Mesodermal cell (in vitro differentiated cells): ENCODE data around the gene PITPNM3.

ENCODE experiments used
- H3K27ac ChIP-seq: 2 replicates; pipeline ENCODE4 v1.7.0; 2013; ENCODE audit warnings: mild to moderate bottlenecking, low read depth, low read length, moderate library complexity; ENCODE audit not compliant: severe bottlenecking
- H3K36me3 ChIP-seq: 2 replicates; pipeline ENCODE4 v1.7.1; 2013; ENCODE audit warnings: mild to moderate bottlenecking, low read length, moderate library complexity; ENCODE audit not compliant: control insufficient read depth, insufficient read depth
- H3K4me1 ChIP-seq: one replicate; pipeline ENCODE4 v1.7.1; 2013; ENCODE audit warnings: mild to moderate bottlenecking, low read length; ENCODE audit not compliant: insufficient read depth, control insufficient read depth, poor library complexity, severe bottlenecking
- H3K4me3 ChIP-seq: 2 replicates; pipeline ENCODE4 v1.7.0; 2013; ENCODE audit warnings: low read length, control low read depth, mild to moderate bottlenecking; ENCODE audit not compliant: insufficient read depth, poor library complexity, severe bottlenecking; ENCODE audit errors: extremely low read depth
- H3K9me3 ChIP-seq: 2 replicates; pipeline ENCODE4 v1.7.1; 2013; ENCODE audit warnings: mild to moderate bottlenecking, low read length, moderate library complexity; ENCODE audit not compliant: control insufficient read depth
- WGBS, 2 experiments: methylation state at CpG; one replicate each; pipeline ENCODE4 v1.1.5; 2013; ENCODE audit warnings: missing lambda C conversion rate in 2 of 2; ENCODE audit not compliant: insufficient coverage in 2 of 2; 5-methylcytosine and 5-hydroxymethylcytosine counted together

Gene PITPNM3

DNA sequence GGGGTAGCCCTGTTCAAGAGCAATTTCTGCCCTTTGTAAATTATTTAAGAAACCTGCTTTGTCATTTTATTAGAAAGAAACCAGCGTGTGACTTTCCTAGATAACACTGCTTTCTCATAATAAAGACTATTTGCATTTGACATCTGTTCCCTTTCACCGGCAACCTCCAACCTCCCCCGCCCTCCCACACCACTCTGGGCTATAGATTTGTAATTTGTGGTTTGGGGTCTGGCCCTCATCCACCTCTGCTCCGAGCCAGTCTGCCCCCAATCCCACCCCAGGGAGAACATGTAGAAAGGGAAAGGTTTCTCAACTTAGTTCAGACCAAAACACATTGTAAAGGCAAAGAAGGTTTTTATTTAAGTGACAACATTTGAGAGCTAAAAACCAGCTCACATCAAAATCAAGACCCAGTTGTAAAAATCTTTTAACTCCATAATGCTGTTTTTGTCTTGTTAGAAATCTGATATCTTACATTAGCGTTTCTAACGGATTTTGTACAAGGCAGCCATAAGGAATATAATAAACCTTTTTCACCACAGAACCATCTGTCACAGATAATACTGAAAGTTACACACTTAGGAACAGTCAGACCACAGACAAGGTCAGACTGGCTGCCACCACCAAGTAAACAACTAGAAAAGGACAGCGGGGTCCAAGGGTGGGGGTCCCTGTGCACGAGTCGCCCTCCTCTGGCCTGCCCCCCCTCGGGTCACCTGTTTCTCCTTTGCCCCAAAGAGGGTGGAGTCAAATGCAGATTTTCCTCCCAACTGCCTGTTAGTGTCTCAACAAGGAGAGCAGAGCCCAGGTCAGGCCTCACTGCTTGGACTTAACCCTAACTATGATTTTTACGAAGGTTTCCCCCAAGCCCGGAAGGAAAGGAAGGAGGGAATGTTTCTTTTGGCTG is 105.2 kb downstream of the PITPNM3 start:
- Histone ChIP-seq H3K27ac (no peak overlapping the region), H3K4me3 (no peak overlapping the region), H3K9me3 (no peaks in the 10 kb centered on the region), H3K36me3 (peaks cover 43% of the 10 kb centered on the region), H3K4me1 (peaks cover 3% of the 10 kb centered on the region)
- 63 to 74% methylated on average over 2 to 4 of the region's 12 CpGs for WGBS, 2 experiments

- Histone ChIP-seq H3K36me3 (peaks cover 55% of the 10 kb centered on the region), H3K4me3 (no peak overlapping the region), H3K27ac (no peak overlapping the region), H3K4me1 (peaks cover 7% of the 10 kb centered on the region), H3K9me3 (no peaks in the 10 kb centered on the region)
- WGBS, 2 experiments, result 91 to 93% methylated on average over 5 of the region's 6 CpGs
These were observed 107.0 kb downstream of the PITPNM3 start for GRCh38 chr17:6449307-6449706.

DNA sequence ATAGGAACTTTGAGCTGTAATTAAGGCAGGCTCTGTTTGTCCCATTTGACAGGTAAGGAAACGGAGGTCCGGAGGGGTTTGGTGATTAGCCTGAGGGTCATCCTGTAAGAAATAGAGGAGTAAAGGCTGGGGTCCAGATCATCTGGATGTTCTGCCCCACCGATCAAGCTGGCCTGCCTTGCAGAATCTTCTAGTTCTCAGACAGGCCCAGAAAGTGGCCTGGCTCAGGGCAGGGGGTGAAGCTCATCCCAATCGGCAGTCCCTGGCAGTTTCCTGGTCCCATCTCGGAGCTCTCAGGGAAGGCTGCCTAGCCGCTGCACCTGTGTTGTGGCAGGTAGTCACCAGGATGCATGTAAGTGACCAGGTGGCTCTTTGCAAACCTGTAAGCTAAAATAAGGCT is 107.9 kb downstream of the PITPNM3 start:
- H3K4me1 ChIP-seq, result peaks cover 7% of the 10 kb centered on the region
- H3K9me3 ChIP-seq, result no peaks in the 10 kb centered on the region
- 96 to 99% methylated on average over 6 of the region's 6 CpGs for WGBS, 2 experiments
- H3K36me3 ChIP-seq, result peaks cover 55% of the 10 kb centered on the region
- H3K4me3 ChIP-seq, result no peak overlapping the region
- no peak overlapping the region for H3K27ac ChIP-seq

GRCh38 chr17:6446516-6447100 is 109.7 kb downstream of the PITPNM3 start:
- H3K9me3 ChIP-seq, result no peaks in the 10 kb centered on the region
- 97% methylated on average over 7 of the region's 9 CpGs for WGBS, 2 experiments
- H3K4me1 ChIP-seq, result peaks cover 7% of the 10 kb centered on the region
- no peak overlapping the region for H3K4me3 ChIP-seq
- no peak overlapping the region for H3K27ac ChIP-seq
- H3K36me3 ChIP-seq, result peaks cover 55% of the 10 kb centered on the region

GRCh38 chr17:6444571-6445335 is 111.6 kb downstream of the PITPNM3 start:
- Histone ChIP-seq H3K36me3 (peaks cover 43% of the 10 kb centered on the region), H3K4me1 (peaks cover 7% of the 10 kb centered on the region), H3K9me3 (no peaks in the 10 kb centered on the region), H3K4me3 (peak overlapping the region; percentile 63), H3K27ac (no peak overlapping the region)
- 45 to 66% methylated on average over 9 to 13 of the region's 36 CpGs for WGBS, 2 experiments

DNA sequence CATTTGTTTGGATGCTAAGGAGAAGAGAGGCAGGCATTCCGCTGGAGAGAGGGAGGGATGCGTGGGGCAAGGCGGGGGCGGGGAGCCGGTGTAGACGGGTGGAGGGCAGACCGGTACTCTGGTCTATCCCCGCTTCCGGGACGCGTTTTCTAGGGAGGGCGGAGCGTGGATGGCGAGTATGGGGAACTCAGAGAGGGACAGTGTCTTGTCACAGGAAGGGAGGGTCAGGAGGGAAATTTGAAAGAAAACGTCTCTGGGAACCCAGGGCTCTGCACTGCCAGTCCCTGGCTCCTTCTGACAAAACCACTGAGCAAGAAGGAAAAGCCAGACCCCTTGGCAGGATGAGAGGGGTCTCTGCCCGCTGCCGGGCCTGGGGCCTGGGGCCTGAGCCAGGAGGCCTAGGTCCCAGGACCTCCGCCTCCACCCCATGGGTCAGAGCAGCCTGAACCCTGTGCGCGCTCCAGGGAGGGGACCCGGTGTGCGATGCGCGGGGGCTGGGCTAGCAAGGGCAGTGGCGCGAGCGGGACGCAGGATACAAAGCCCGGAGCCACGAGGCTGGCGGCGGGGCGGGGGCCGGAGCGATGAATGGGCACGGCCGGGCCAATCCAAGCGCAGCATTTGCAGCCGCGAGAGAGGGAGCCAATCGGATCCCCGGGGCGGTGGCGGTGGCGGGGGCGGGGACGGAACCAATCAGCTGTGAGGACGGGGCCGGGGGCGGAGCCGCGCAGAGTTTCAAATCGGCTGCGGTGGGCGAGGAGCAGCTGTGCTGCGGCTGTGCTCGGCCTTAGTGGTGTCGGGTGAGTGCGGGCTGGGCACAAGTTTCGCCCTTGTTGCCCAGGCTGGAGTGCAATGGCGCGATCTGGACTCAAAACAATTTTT is 112.4 kb downstream of the PITPNM3 start, which contains the start of gene PIMREG:
Gene PIMREG (plus strand): TSS at position 764 of the 879 bp plus-strand sequence. CDS start 656 bp downstream, outside the sequence.
- peak within 1 kb of the TSS; percentile 63 for H3K4me3 ChIP-seq
- peaks cover 7% of the 10 kb centered on the region for H3K4me1 ChIP-seq
- H3K9me3 ChIP-seq, result no peaks in the 10 kb centered on the region
- 1% methylated on average over 57 to 59 of the region's 62 CpGs for WGBS, 2 experiments
- peaks cover 35% of the 10 kb centered on the region for H3K36me3 ChIP-seq
- peak within 1 kb of the TSS; percentile 97 for H3K27ac ChIP-seq

DNA sequence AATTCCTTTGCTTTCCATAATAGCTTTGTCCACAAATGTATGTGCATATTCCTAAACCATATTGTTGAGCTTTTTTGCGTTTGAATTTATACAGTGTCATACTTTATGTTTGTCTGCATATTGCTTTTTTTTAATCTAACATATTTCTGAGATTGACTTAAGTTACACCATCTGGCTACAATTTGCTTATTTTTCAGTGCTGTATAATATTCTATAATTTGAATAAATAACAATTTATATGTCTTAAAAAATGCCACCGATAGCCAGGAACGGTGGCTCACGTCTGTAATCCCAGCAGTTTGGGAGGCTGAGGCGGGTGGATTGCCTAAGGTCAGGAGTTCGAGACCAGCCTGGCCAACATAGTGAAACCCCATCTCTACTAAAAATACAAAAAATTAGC is 113.6 kb downstream of the PITPNM3 start:
- Histone ChIP-seq H3K4me1 (peaks cover 7% of the 10 kb centered on the region), H3K4me3 (no peak overlapping the region), H3K9me3 (no peaks in the 10 kb centered on the region), H3K27ac (no peak overlapping the region), H3K36me3 (peaks cover 24% of the 10 kb centered on the region)
- 70% methylated on average over 4 of the region's 6 CpGs; no CpG with 5 or more reads in 1 of the 2 experiments for WGBS, 2 experiments

DNA sequence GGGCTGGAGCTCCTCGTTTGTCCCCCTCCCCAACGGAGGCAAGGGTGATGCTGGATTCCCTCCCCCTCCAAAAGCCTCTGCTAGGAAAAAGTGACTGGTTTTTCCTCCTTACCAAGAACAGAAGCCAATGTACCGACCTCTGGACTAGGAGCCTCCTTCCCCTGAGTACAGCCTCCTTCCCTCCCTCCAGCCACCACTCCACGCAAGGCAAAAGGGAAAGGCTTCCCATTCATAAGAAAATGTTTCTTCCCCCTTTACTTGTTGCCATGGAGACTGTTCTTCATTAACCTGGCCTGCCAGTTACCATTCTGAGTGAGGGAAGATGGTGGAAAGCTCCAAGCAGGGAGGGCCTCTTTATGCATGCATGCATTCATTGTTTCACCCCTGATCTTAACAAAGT is 116.4 kb downstream of the PITPNM3 start:
- H3K27ac ChIP-seq, result peak overlapping the region; percentile 23
- peaks cover 2% of the 10 kb centered on the region for H3K4me1 ChIP-seq
- H3K9me3 ChIP-seq, result no peaks in the 10 kb centered on the region
- no peaks in the 10 kb centered on the region for H3K36me3 ChIP-seq
- 39 to 60% methylated on average over 1 to 2 of the region's 4 CpGs for WGBS, 2 experiments
- H3K4me3 ChIP-seq, result no peak overlapping the region

GRCh38 chr17:6437956-6438355 is 118.4 kb downstream of the PITPNM3 start:
- H3K27ac ChIP-seq, result no peak overlapping the region
- H3K36me3 ChIP-seq, result no peaks in the 10 kb centered on the region
- no peaks in the 10 kb centered on the region for H3K4me1 ChIP-seq
- WGBS, 2 experiments, result 80 to 100% methylated on average over 1 of the region's 3 CpGs
- H3K4me3 ChIP-seq, result no peak overlapping the region
- no peaks in the 10 kb centered on the region for H3K9me3 ChIP-seq

GRCh38 chr17:6437466-6437865 is 118.9 kb downstream of the PITPNM3 start:
- Histone ChIP-seq H3K4me3 (no peak overlapping the region), H3K27ac (no peak overlapping the region), H3K4me1 (no peaks in the 10 kb centered on the region), H3K9me3 (no peaks in the 10 kb centered on the region), H3K36me3 (no peaks in the 10 kb centered on the region)
- 50 to 53% methylated on average over 2 of the region's 4 CpGs for WGBS, 2 experiments
